Measurements from ENCODE around the gene LRPAP1. TPM values are rescaled to one million over a fixed set of nuclear protein-coding genes. Genes with fewer than 3 reads are reported as not detected.
"Not testable (repeated sequence)": the region's sequence is repeated elsewhere in the genome, so short reads cannot be mapped to it uniquely, and the experiment has no call there.

Gene LRPAP1
- total and polyA plus RNA-seq, 2 donors (not counting 1 experiment from before 2014, with no cell fraction given) = 62.9 to 80.5 TPM

DNA sequence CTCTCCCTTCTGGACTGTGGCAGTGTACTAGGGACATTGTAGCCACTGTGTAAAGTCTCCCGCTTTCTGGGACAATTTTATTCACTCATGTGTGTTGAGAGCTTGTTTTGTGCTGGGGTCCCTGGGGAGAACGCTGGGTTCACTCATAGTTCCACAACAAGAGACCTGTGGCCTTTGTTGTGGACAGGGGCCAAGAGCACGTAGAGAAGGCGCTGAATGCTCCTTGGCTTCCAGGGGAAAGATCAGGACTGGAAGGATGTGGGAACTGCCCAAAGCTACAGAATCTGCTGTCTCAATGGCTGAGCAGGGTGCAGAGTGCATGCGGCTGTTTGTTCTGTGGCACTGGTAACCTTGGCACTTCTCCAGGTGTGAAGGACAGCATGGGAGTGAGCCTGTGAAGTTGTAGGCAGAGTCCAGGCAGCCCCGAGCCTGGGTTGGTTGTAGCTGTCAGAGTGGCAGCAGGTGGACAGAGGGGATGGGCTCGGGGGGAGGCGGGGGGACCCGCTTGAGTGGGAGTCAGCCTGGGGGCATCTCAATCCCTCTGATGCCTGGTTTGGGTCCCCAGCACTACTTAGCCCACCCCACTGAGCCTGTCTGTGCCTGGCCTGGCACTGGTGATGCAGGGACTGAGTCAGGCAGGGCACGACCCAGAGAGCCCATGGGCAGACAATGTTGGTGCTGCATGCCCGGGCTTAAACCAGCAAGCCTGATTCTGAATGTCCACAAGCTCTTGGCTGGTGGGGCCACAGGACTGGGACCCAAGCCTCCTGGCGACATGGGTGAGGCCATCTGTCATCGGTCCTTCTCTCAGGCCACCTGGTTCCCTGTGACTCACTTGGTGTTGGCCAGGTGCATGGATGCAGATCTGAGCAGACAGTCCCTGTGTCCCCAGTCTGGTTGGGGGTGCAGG lies 27.4 kb upstream of the LRPAP1 start:
- H2AFZ ChIP-seq (ENCODE audit: low read length); H3K9me3 ChIP-seq (ENCODE audit: control insufficient read depth, insufficient read depth, low read depth, low read length); H3K4me1 ChIP-seq (ENCODE audit: control insufficient read depth, extremely low read depth, insufficient read depth, low read length); H3K4me2 ChIP-seq (ENCODE audit: extremely low read depth, insufficient read depth, low read length); H3K27ac ChIP-seq (ENCODE audit: insufficient read depth, low read length); H3K27me3 ChIP-seq (ENCODE audit: control insufficient read depth, insufficient read depth, low read length); H3K9ac ChIP-seq (ENCODE audit: insufficient read depth, low read length); H3K4me3 ChIP-seq (replicated peaks in 1 of 4; ENCODE audit: control extremely low read depth in 1 of 4, insufficient read depth in 1 of 4, low read depth in 3 of 4, low read length in 4 of 4); H3K36me3 ChIP-seq (ENCODE audit: control insufficient read depth, insufficient read depth, low read length); DNase-seq (ENCODE audit: low read depth in 2 of 2); H4K20me1 ChIP-seq (ENCODE audit: control insufficient read depth, extremely low read depth, insufficient read depth, low read length); H3K79me2 ChIP-seq (ENCODE audit: control insufficient read depth, insufficient read depth, low read length): not testable (repeated sequence)

GRCh38 chr4:3558514-3558836 lies 26.3 kb upstream of the LRPAP1 start:
- not testable (repeated sequence) for H2AFZ ChIP-seq (ENCODE audit: low read length); H3K79me2 ChIP-seq (ENCODE audit: control insufficient read depth, insufficient read depth, low read length); H3K9ac ChIP-seq (ENCODE audit: insufficient read depth, low read length); H3K4me2 ChIP-seq (ENCODE audit: extremely low read depth, insufficient read depth, low read length); H4K20me1 ChIP-seq (ENCODE audit: control insufficient read depth, extremely low read depth, insufficient read depth, low read length); H3K27me3 ChIP-seq (ENCODE audit: control insufficient read depth, insufficient read depth, low read length); H3K27ac ChIP-seq (ENCODE audit: insufficient read depth, low read length); H3K4me3 ChIP-seq (replicated peaks in 1 of 4; ENCODE audit: control extremely low read depth in 1 of 4, insufficient read depth in 1 of 4, low read depth in 3 of 4, low read length in 4 of 4); DNase-seq (ENCODE audit: low read depth in 2 of 2); H3K4me1 ChIP-seq (ENCODE audit: control insufficient read depth, extremely low read depth, insufficient read depth, low read length); H3K9me3 ChIP-seq (ENCODE audit: control insufficient read depth, insufficient read depth, low read depth, low read length); H3K36me3 ChIP-seq (ENCODE audit: control insufficient read depth, insufficient read depth, low read length)

GRCh38 chr4:3557676-3558513 lies 25.7 kb upstream of the LRPAP1 start:
- not testable (repeated sequence) for H3K9ac ChIP-seq (ENCODE audit: insufficient read depth, low read length); H4K20me1 ChIP-seq (ENCODE audit: control insufficient read depth, extremely low read depth, insufficient read depth, low read length); H3K36me3 ChIP-seq (ENCODE audit: control insufficient read depth, insufficient read depth, low read length); H2AFZ ChIP-seq (ENCODE audit: low read length); H3K4me2 ChIP-seq (ENCODE audit: extremely low read depth, insufficient read depth, low read length); H3K4me3 ChIP-seq (replicated peaks in 1 of 4; ENCODE audit: control extremely low read depth in 1 of 4, insufficient read depth in 1 of 4, low read depth in 3 of 4, low read length in 4 of 4); H3K79me2 ChIP-seq (ENCODE audit: control insufficient read depth, insufficient read depth, low read length); H3K27me3 ChIP-seq (ENCODE audit: control insufficient read depth, insufficient read depth, low read length); H3K4me1 ChIP-seq (ENCODE audit: control insufficient read depth, extremely low read depth, insufficient read depth, low read length); H3K27ac ChIP-seq (ENCODE audit: insufficient read depth, low read length); DNase-seq (ENCODE audit: low read depth in 2 of 2); H3K9me3 ChIP-seq (ENCODE audit: control insufficient read depth, insufficient read depth, low read depth, low read length)

DNA sequence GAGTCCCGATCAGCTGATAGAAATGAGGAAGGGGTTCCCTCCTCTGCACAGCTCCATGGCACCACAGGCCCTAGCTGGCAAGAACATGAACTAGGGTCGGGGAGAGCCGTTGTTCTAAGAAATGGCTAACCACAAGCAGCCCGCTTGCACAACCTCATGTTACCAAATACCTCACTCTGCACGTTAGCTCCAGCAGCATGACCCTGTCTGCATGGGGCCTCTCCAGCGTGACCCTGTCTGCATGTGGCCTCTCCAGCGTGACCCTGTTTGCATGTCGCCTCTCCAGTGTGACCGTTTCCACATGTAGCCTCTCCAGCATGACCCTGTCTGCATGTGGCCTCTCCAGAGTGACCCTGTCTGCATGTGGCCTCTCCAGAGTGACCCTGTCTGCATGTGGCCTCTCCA lies 24.9 kb upstream of the LRPAP1 start:
- not testable (repeated sequence) for H3K4me2 ChIP-seq (ENCODE audit: extremely low read depth, insufficient read depth, low read length); H4K20me1 ChIP-seq (ENCODE audit: control insufficient read depth, extremely low read depth, insufficient read depth, low read length); H2AFZ ChIP-seq (ENCODE audit: low read length); DNase-seq (ENCODE audit: low read depth in 2 of 2); H3K36me3 ChIP-seq (ENCODE audit: control insufficient read depth, insufficient read depth, low read length); H3K9ac ChIP-seq (ENCODE audit: insufficient read depth, low read length); H3K4me3 ChIP-seq (replicated peaks in 1 of 4; ENCODE audit: control extremely low read depth in 1 of 4, insufficient read depth in 1 of 4, low read depth in 3 of 4, low read length in 4 of 4); H3K79me2 ChIP-seq (ENCODE audit: control insufficient read depth, insufficient read depth, low read length); H3K4me1 ChIP-seq (ENCODE audit: control insufficient read depth, extremely low read depth, insufficient read depth, low read length); H3K9me3 ChIP-seq (ENCODE audit: control insufficient read depth, insufficient read depth, low read depth, low read length); H3K27me3 ChIP-seq (ENCODE audit: control insufficient read depth, insufficient read depth, low read length); H3K27ac ChIP-seq (ENCODE audit: insufficient read depth, low read length)

- H2AFZ ChIP-seq (ENCODE audit: low read length); H4K20me1 ChIP-seq (ENCODE audit: control insufficient read depth, extremely low read depth, insufficient read depth, low read length); H3K4me2 ChIP-seq (ENCODE audit: extremely low read depth, insufficient read depth, low read length); H3K4me1 ChIP-seq (ENCODE audit: control insufficient read depth, extremely low read depth, insufficient read depth, low read length); H3K27me3 ChIP-seq (ENCODE audit: control insufficient read depth, insufficient read depth, low read length); H3K79me2 ChIP-seq (ENCODE audit: control insufficient read depth, insufficient read depth, low read length); H3K9ac ChIP-seq (ENCODE audit: insufficient read depth, low read length); DNase-seq (ENCODE audit: low read depth in 2 of 2); H3K9me3 ChIP-seq (ENCODE audit: control insufficient read depth, insufficient read depth, low read depth, low read length); H3K4me3 ChIP-seq (replicated peaks in 1 of 4; ENCODE audit: control extremely low read depth in 1 of 4, insufficient read depth in 1 of 4, low read depth in 3 of 4, low read length in 4 of 4); H3K27ac ChIP-seq (ENCODE audit: insufficient read depth, low read length); H3K36me3 ChIP-seq (ENCODE audit: control insufficient read depth, insufficient read depth, low read length): not testable (repeated sequence)
Measured at GRCh38 chr4:3556244-3556867, 24.1 kb upstream of the LRPAP1 start.

- H3K4me1 ChIP-seq (ENCODE audit: control insufficient read depth, extremely low read depth, insufficient read depth, low read length); H3K9me3 ChIP-seq (ENCODE audit: control insufficient read depth, insufficient read depth, low read depth, low read length); H3K4me3 ChIP-seq (replicated peaks in 1 of 4; ENCODE audit: control extremely low read depth in 1 of 4, insufficient read depth in 1 of 4, low read depth in 3 of 4, low read length in 4 of 4); H3K9ac ChIP-seq (ENCODE audit: insufficient read depth, low read length); H3K79me2 ChIP-seq (ENCODE audit: control insufficient read depth, insufficient read depth, low read length); H3K27ac ChIP-seq (ENCODE audit: insufficient read depth, low read length); H3K27me3 ChIP-seq (ENCODE audit: control insufficient read depth, insufficient read depth, low read length); H2AFZ ChIP-seq (ENCODE audit: low read length); H3K36me3 ChIP-seq (ENCODE audit: control insufficient read depth, insufficient read depth, low read length); H4K20me1 ChIP-seq (ENCODE audit: control insufficient read depth, extremely low read depth, insufficient read depth, low read length); DNase-seq (ENCODE audit: low read depth in 2 of 2); H3K4me2 ChIP-seq (ENCODE audit: extremely low read depth, insufficient read depth, low read length): not testable (repeated sequence)
Measured at GRCh38 chr4:3555459-3556070, 23.3 kb upstream of the LRPAP1 start.

Measured in fibroblast of lung (primary cell).